Dermis blood vessel endothelial cell (primary cell): ENCODE results near the gene KCNAB1. TPM values are rescaled to one million over a fixed set of nuclear protein-coding genes. Genes with fewer than 3 reads are reported as not detected.
"Not testable (repeated sequence)": the region's sequence is repeated elsewhere in the genome, so short reads cannot be mapped to it uniquely, and the experiment has no call there.

ENCODE experiments used
- DNase-seq: peaks from one replicate; pipeline ENCODE4 v3.0.0; 2010
- total RNA-seq: library from RNA; depleted of rRNA; stranded (reverse); fragments of >200 nt; gene quantifications from 2 replicates; pipeline ENCODE4 v1.2.3, GENCODE V29; 2014

The KCNAB1 gene
- total RNA-seq, 1 donor from 2014 or later: 0.17 TPM

- no peak for DNase-seq
These were observed 152.8 kb downstream of the KCNAB1 start for GRCh38 chr3:156273111-156273694.

DNA sequence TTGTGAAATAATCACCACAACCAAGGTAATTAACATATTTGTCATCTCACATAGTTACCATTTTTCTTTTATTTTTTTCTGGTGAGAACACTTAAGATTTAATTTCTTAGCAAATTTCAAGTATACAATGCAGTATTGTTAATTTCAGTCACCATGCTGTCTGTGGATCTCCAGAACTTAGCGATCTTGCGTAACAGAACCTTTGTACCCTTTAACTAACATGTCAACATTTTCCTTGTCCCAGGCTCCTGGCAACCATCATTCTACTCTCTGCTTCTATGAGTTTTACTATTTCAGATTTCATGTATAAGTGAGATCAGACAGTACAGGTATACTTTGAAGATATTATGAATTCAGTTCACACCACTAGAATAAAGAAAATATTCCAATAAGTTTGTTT is 154.4 kb downstream of the KCNAB1 start:
- DNase-seq: no peak

DNA sequence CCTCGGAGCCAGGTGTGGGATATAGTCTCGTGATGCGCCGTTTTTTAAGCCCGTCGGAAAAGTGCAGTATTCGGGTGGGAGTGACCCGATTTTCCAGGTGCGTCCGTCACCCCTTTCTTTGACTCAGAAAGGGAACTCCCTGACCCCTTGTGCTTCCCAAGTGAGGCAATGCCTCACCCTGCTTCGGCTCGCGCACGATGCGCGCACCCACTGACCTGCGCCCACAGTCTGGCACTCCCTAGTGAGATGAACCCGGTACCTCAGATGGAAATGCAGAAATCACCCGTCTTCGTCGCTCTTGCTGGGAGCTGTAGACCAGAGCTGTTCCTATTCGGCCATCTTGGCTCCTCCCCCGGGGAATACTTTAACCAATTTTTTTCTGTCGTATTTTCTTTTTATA is 164.3 kb downstream of the KCNAB1 start:
- DNase-seq: not testable (repeated sequence)

GRCh38 chr3:156285626-156286025 is 165.2 kb downstream of the KCNAB1 start:
- no peak for DNase-seq

DNA sequence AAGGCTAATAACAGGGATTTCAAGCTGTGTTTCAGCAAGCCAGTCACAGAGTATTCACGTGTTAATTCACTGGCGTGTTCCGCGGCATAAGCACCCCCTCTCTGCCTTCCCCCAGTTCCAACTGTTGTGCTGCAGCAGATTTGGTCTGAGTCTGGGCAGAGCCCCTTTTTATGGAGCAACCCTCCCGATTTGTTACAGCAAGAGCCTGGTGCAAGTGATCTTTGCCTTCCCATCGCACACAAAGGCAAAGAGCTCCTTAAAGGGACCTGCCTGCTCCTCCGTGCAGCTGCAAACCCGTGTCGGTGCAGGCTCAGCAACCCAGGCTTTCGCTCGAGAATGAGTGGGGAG is 170.5 kb downstream of the KCNAB1 start:
- no peak for DNase-seq

GRCh38 chr3:156291272-156292123 is 171.1 kb downstream of the KCNAB1 start:
- peak; percentile 17 for DNase-seq

DNA sequence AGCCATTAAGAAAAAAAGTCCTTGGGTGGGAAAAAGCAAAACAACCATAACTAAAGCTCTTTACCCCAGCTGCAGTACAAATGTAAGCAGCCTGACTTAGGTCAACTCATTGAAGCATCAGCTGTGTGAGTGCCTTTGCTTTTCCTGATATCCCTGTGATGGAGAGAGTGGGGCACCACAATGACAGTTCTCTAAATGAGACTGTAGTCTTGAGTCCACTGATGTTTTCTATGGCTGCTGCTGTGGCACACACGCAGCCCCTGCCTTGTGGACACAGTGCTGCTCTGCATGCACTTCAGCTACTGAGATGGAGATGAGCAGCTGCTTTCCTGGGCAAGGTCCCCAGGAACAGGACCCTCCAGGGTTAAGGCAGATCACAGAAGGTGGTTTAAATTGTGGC is 173.2 kb downstream of the KCNAB1 start:
- DNase-seq: no peak

DNA sequence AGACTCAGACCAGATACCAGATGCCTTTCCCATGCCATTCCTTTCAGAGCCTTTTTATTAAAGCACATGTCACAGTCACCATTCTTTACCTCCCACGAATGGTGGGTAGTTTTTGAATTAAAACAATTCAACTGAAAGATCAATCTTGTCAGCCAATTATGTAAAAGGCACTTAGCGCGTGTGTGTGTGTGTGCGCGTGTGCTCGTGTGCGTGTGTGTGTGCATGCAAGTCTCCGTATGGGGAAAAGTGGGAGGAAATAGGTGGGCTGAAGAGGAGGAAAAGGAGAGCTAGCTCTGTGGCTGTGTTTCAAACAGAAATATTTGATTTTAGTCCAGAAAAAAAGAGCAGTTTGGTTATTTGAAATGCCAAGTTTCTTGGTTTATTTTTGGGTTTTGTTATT is 177.2 kb downstream of the KCNAB1 start:
- no peak for DNase-seq

- DNase-seq: no peak
These were observed 177.6 kb downstream of the KCNAB1 start for GRCh38 chr3:156298014-156298413.

DNA sequence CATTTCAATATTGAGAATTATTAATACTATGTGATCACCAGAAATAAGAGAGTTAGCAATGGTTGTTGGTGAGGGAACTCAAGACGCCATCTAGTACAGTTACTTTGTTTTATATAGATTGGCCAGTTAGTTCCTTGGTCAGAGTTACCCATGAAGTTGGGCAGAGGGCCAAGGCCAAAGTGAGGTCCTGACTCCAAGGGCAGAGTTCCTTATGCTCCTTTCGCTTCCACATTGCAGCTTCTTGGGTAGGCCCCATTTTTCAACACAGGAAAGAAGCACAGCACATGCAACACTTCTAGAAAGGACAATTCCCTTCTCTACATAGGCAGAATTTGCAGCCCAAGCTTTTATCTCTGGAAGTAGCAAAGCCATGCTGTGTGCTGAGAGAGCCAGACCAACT is 178.6 kb downstream of the KCNAB1 start:
- DNase-seq: no peak

DNA sequence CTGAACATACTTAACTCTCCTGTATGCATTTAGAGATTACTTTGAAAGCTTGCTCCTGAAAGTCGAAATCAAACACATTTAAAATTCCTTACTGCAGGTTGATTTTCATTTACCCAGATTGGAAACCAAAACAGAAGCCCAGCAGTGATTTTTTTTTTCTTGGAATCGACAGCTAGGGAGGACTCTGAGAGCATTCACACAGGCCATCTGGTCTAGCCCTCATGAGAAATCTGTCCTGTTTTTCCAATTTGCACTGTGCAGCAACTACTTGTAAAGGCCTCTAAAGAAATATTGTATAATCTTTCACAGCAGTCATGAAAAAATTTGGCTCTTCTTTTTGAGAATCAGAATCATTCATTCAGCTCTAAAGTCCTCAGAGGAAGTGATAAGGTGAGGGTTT is 179.2 kb downstream of the KCNAB1 start:
- DNase-seq: no peak

DNA sequence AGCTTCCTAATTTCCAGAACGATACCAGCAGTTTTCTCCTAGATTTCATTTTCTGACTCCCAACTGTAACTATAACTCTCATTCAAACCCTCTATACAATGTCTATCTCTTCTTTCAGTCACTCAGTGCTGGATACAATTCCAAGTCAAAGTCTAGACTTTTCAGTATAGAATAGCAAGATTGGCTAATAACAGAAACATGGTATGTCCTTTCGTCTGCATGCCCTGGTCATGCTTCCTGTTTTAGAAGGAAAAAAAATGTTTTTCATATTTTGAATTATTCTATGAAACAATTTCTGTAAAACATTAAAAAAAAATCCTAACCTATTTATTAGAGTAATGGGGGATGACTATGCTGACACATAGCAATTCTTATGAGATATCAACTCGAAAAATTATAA is 180.0 kb downstream of the KCNAB1 start:
- DNase-seq: no peak

DNA sequence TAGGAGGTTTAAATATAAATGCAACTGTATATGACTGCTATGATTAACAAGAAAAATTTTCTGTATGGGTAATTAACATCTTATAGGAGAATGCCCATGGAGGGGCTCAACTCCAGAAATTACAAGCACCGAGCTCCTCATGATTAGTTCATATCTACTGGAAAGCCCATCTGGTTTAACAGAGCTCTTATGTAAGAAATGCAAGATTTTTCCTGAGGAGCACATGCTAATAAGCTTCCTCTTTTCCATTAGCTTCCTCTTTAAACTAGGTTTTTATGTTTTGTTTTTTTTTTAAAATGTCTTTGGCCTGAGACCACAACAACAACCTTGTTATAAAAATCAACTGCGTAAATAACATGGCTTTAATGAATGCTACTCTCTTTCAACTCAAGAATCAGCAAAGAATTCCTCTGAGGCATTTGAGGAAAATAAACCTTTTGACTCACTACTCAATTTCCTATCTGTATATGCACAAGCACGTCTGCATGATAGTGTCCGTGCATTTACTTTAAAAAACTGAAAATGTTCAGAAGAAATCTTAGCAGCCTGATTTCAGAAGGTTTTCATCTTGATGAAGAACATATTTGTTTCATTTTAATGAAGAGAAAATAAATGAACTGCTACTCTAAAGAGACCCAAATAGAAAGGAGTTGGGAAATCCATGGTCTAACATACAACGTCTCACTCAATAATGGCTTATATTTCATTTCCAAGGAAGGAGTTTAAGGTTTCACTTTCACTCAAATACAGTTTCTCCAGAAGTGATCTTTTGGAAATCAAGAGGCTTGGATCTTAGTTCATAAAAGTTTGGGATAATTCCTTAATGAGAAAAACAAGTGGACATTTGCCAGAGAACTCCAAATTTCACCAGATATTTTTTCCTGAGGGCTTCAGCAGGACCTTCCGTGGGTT is 180.8 kb downstream of the KCNAB1 start:
- DNase-seq: no peak

GRCh38 chr3:156303001-156303707 is 182.8 kb downstream of the KCNAB1 start:
- peak; percentile 27 for DNase-seq

- DNase-seq: peak; percentile 79
These were observed 184.0 kb downstream of the KCNAB1 start for GRCh38 chr3:156304406-156304805.

DNA sequence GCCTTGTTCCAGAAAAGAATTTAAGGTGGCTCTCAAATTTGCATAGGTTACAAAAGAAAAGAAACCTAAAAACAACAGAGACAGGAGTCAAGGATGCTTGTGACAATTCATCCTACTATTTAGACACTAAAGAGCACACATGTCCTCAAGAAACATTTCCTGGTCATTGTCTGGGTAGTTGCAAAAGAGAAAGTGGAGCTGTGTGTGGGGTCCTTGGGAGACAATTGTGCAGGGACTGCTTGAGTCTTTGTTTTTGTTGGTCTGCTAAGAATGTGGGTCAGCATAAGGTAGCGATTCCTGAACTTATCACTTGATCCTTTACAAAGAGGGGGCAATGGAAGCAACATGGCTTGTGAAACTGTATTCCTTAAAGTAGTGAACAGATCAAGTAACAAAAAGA is 185.3 kb downstream of the KCNAB1 start:
- DNase-seq: no peak

DNA sequence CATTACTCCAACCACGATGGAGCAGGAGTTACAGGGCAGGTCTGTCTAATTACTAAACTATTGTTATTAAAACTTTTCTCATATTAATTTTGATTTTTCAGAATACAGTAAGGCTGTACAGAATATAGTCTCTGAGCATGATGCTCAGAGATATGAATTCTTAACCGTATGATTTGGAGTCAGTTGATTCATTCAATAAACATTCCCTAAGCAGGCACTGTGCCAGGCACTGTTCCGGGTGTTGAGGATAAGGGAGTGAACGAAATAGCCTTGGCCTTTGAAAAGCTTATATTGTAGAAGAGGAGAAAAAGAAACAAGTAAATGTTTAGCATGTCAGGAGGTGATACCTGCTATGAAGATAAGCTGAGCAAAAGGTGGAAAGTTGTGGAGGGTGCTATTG is 187.3 kb downstream of the KCNAB1 start:
- DNase-seq: peak; percentile 76

- DNase-seq: no peak
These were observed 191.1 kb downstream of the KCNAB1 start for GRCh38 chr3:156311431-156311830.

DNA sequence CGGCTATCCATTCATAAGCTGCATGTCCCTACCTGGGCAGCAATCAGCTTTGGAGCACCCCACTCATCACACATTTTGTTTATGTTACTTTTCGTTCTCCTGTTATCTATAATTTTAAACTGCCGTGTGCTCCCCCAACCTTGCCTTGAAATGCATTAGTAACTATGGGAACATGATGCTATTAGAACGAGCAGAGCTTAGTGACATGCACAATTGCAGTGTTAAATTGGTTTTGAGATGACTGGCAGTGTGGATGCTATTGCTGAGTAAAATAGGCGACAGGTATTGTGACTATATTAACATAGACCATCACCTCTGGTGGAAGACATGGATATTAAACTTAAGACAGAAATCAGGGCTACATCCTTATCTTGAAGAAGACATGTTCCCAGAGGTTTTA is 191.6 kb downstream of the KCNAB1 start:
- DNase-seq: no peak

- no peak for DNase-seq
These were observed 195.7 kb downstream of the KCNAB1 start for GRCh38 chr3:156316076-156316475.

GRCh38 chr3:156317462-156318074 is 197.2 kb downstream of the KCNAB1 start:
- DNase-seq: peak; percentile 81

DNA sequence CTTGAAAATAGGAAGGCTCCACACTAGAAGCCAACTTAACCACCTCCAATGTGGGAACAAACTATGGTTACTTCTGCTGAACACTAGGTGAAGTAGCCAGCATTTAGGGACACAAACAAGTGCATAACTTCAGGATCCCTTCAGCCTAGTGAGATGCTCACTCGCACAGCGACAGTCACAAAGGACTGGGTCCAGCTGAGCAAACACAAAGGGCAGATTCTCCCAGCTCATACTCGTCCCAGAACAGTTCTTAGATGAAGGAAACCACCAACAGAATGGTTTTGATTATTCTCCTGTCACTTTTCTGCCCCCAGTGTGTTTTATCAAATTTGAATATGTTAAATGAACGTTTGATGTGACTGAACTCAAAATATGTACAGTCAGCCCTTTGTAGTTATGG is 201.6 kb downstream of the KCNAB1 start:
- no peak for DNase-seq
